Measurements from ENCODE around the gene TRIM2. TPM values are rescaled to one million over a fixed set of nuclear protein-coding genes. Genes with fewer than 3 reads are reported as not detected.

TRIM2 gene
- total RNA-seq, 2 experiments from 2014 or later: 0.13 to 0.18 TPM

DNA sequence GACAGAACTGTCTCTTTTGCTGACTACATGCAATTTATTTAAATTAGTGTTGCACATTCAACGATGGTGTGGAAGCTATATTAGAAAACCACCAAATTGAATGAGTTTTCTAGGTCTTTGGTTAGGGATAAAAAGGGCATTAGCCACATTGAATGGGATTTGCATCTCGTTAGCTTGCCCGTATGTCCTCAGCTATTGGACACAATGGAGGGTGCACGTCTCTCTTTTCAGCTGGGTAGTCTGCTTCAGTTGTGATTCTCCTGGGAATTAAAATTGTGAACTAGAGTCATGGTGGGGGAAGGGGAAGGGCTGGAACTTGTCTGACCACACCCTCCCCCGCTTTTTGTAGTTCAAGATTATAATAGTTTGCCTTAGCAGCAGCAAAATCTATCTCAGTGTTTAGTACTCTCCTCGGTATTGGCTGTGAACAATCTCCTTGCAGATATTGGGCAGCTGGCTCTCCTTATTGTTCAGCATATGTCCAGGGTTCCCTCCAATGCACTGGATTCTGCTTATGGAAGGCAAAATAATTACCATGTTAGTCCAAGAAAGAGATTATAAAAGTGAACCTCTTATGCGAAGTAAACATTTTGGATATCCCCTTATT, 23.3 kb downstream of the TRIM2 start:
- Mint-ChIP-seq H3K4me3 (no peak overlapping the region), H3K36me3 (ENCODE audit: low read depth) (peaks cover 8% of the 10 kb centered on the region), H3K27ac (no peak overlapping the region), H3K4me1 (ENCODE audit: low read depth) (peaks cover 27% of the 10 kb centered on the region), H3K9me3 (ENCODE audit: insufficient read depth) (peaks cover 9% of the 10 kb centered on the region), H3K27me3 (ENCODE audit: low read depth) (peaks cover 40% of the 10 kb centered on the region)
- ATAC-seq (no peak), DNase-seq (no peak)
- CTCF ChIA-PET: interaction anchor here (1.9 kb wide), 1 partner anchor 144 kb away, joined by 4 read pairs; no protein-coding TSS in a partner anchor
- POLR2A ChIA-PET: no interaction called here

- ATAC-seq: no peak
- H3K4me3 Mint-ChIP-seq: no peak overlapping the region
- peaks cover 9% of the 10 kb centered on the region for H3K9me3 Mint-ChIP-seq (ENCODE audit: insufficient read depth)
- H3K4me1 Mint-ChIP-seq (ENCODE audit: low read depth): peaks cover 30% of the 10 kb centered on the region
- H3K27me3 Mint-ChIP-seq (ENCODE audit: low read depth): peaks cover 42% of the 10 kb centered on the region
- ChIA-PET CTCF (no interaction called here), POLR2A (no interaction called here)
- no peak for DNase-seq
- peaks cover 8% of the 10 kb centered on the region for H3K36me3 Mint-ChIP-seq (ENCODE audit: low read depth)
- no peak overlapping the region for H3K27ac Mint-ChIP-seq
Observed at GRCh38 chr4:153228512-153229140, 24.4 kb downstream of the TRIM2 start.

DNA sequence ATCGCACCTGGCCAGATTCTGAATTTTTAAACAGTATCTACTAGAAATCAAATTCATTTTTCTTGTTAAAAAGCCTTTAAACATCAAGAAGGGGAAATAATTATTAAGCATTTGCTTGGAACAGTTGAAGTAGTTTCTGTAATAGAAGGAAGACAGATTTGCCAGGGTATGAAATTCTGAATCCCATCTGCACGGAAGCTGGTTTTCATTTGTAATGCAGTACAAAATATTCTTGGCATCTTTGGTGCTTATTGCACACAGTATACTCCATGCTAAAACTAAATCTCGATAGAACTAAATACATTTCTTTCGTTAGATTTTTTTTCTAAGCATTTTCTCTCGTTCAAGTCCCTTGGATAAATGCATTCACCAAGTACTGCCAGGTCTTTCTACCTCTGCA, 25.3 kb downstream of the TRIM2 start:
- no peak for DNase-seq
- peaks cover 25% of the 10 kb centered on the region for H3K4me1 Mint-ChIP-seq (ENCODE audit: low read depth)
- H3K27me3 Mint-ChIP-seq (ENCODE audit: low read depth): peaks cover 38% of the 10 kb centered on the region
- no peak for ATAC-seq
- H3K9me3 Mint-ChIP-seq (ENCODE audit: insufficient read depth): peaks cover 4% of the 10 kb centered on the region
- H3K27ac Mint-ChIP-seq: no peak overlapping the region
- ChIA-PET CTCF (no interaction called here), POLR2A (no interaction called here)
- H3K4me3 Mint-ChIP-seq: no peak overlapping the region
- peaks cover 3% of the 10 kb centered on the region for H3K36me3 Mint-ChIP-seq (ENCODE audit: low read depth)

DNA sequence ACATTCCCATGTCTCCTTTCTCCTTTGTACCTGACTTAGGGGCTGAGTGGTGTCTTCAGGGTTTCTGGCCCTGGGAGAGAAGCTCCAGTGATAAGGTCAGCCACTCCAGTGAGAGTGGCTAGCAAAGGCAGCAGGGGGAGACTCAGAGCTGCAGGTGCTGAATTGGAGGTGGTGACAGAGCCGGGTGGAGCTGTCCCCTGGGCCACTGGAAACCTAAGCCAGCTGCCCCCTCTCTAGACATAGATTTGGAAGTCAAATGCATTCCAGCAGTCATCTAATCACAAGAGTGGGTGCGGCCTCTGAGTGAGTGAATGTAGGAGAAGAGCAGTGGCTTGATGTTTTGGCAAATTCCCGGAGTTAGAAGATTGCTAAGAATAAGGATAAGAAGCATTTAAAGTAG, 28.5 kb downstream of the TRIM2 start:
- peaks cover 31% of the 10 kb centered on the region for H3K27me3 Mint-ChIP-seq (ENCODE audit: low read depth)
- no peak overlapping the region for H3K27ac Mint-ChIP-seq
- ChIA-PET CTCF (no interaction called here), POLR2A (no interaction called here)
- H3K9me3 Mint-ChIP-seq (ENCODE audit: insufficient read depth): no peaks in the 10 kb centered on the region
- no peaks in the 10 kb centered on the region for H3K36me3 Mint-ChIP-seq (ENCODE audit: low read depth)
- no peak overlapping the region for H3K4me3 Mint-ChIP-seq
- peaks cover 10% of the 10 kb centered on the region for H3K4me1 Mint-ChIP-seq (ENCODE audit: low read depth)
- DNase-seq (no peak), ATAC-seq (peak; percentile 47)

DNA sequence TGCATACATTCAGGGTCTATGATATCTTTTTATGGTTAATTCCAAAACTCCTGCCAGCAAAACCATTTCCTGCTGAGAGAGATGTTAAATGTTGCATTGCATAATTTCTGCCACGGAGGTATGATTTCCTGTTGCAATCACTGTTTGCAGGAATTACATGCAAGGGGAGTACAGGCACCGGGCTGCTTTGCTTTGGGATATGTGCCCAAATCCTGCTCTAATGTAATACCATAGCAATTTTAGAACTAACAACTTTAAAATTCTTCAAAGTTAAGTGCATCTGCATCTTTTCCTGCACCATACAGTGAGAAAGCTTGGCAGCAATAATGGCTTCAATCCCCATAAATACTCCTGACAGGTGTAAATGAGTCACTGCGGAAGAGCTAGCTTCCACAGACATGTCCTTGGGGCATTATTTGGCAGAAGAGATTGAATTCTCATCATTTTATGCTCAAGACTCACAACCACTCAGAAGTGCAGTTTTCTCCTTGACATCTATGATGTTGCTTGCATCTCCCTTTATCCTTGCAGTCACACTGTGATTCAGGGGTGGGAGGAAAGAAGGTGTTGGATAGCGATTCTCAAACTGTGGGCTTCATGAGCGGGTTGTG, 29.6 kb downstream of the TRIM2 start:
- Mint-ChIP-seq H3K27me3 (ENCODE audit: low read depth) (peaks cover 32% of the 10 kb centered on the region), H3K9me3 (ENCODE audit: insufficient read depth) (no peaks in the 10 kb centered on the region), H3K36me3 (ENCODE audit: low read depth) (no peaks in the 10 kb centered on the region), H3K4me3 (no peak overlapping the region), H3K4me1 (ENCODE audit: low read depth) (peaks cover 10% of the 10 kb centered on the region), H3K27ac (no peak overlapping the region)
- ChIA-PET CTCF (no interaction called here), POLR2A (no interaction called here)
- DNase-seq (no peak), ATAC-seq (no peak)

GRCh38 chr4:153234885-153235284, 30.6 kb downstream of the TRIM2 start:
- CTCF ChIA-PET: no interaction called here
- POLR2A ChIA-PET: no interaction called here
- DNase-seq: no peak
- H3K36me3 Mint-ChIP-seq (ENCODE audit: low read depth): no peaks in the 10 kb centered on the region
- peaks cover 31% of the 10 kb centered on the region for H3K27me3 Mint-ChIP-seq (ENCODE audit: low read depth)
- no peak overlapping the region for H3K4me3 Mint-ChIP-seq
- H3K27ac Mint-ChIP-seq: no peak overlapping the region
- peaks cover 10% of the 10 kb centered on the region for H3K4me1 Mint-ChIP-seq (ENCODE audit: low read depth)
- ATAC-seq: no peak
- H3K9me3 Mint-ChIP-seq (ENCODE audit: insufficient read depth): no peaks in the 10 kb centered on the region

GRCh38 chr4:153238135-153238919, 34.1 kb downstream of the TRIM2 start:
- no peak overlapping the region for H3K4me3 Mint-ChIP-seq
- no peaks in the 10 kb centered on the region for H3K36me3 Mint-ChIP-seq (ENCODE audit: low read depth)
- H3K27me3 Mint-ChIP-seq (ENCODE audit: low read depth): peaks cover 19% of the 10 kb centered on the region
- H3K9me3 Mint-ChIP-seq (ENCODE audit: insufficient read depth): no peaks in the 10 kb centered on the region
- no peak for ATAC-seq
- CTCF ChIA-PET: interaction anchor here (0.9 kb wide), 1 partner anchor 14 kb away, joined by 3 read pairs; no protein-coding TSS in a partner anchor
- peaks cover 5% of the 10 kb centered on the region for H3K4me1 Mint-ChIP-seq (ENCODE audit: low read depth)
- DNase-seq: no peak
- H3K27ac Mint-ChIP-seq: no peak overlapping the region
- POLR2A ChIA-PET: no interaction called here

DNA sequence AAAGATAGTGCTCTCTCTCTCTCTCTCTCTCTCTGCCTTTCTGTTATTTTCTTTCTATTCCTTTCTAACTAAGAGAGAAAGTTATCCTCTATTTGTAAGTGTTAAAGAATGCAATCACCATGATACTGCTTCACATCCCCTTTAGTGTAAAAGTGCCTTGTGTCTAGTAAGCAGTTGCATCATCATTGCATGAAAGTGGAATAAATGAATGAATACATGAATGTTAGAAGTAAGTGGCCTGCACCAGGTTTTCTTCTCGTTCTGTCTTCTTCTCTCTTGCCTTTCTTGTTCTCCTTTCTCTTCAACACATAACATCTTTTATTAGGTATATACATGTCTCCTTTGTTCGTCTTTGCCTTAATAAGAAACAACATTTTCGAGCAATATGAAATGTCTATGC, 35.2 kb downstream of the TRIM2 start:
- H3K4me3 Mint-ChIP-seq: no peak overlapping the region
- ATAC-seq: no peak
- no peak for DNase-seq
- ChIA-PET CTCF (no interaction called here), POLR2A (no interaction called here)
- H3K9me3 Mint-ChIP-seq (ENCODE audit: insufficient read depth): no peaks in the 10 kb centered on the region
- peaks cover 14% of the 10 kb centered on the region for H3K27me3 Mint-ChIP-seq (ENCODE audit: low read depth)
- H3K27ac Mint-ChIP-seq: no peak overlapping the region
- H3K36me3 Mint-ChIP-seq (ENCODE audit: low read depth): no peaks in the 10 kb centered on the region
- H3K4me1 Mint-ChIP-seq (ENCODE audit: low read depth): no peaks in the 10 kb centered on the region

- Mint-ChIP-seq H3K4me1 (ENCODE audit: low read depth) (no peaks in the 10 kb centered on the region), H3K9me3 (ENCODE audit: insufficient read depth) (no peaks in the 10 kb centered on the region), H3K27me3 (ENCODE audit: low read depth) (peaks cover 8% of the 10 kb centered on the region), H3K27ac (no peak overlapping the region), H3K4me3 (no peak overlapping the region), H3K36me3 (ENCODE audit: low read depth) (no peaks in the 10 kb centered on the region)
- ChIA-PET POLR2A (no interaction called here), CTCF (no interaction called here)
- ATAC-seq (no peak), DNase-seq (no peak)
Observed at GRCh38 chr4:153241295-153241694, 37.1 kb downstream of the TRIM2 start.

DNA sequence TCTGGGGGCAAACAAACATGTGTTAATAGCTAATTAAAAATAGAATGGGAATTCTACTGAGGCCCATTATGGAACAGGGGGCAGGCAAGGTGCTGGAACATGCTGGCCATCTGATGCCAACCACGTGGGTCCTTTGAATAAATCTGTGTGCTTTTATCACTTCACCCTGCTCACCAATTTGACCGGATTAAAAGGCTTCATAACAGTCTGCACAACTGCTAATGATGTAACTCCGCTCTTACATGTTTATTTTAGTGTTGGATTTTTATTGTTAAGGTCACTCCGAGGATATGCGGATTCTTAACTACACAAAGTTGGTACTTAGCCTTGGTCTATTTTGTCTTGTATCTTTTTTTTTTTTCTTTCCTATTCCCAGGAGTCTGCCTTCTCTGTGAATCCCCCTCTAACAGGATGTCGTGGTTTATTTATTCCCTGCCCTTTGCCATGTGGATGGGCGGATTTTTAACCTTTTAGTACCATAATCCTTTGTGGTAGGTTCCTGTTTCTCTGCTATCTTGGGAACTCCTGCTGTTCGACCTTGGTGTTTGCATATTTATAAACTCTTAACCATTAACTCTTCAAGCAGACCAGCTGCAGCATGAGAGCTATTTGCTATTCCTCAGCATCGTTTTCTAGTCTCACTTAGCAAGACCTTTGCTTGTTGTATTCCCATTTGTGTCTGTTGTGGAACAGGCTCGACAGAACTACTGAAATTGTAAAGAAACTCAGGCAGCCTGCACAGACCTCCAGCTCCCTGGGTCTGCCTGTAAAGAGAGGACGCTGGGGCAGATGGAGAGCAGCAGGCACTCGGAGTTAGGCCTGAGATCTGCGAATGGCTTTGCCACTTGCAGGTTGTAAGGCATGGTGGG, 38.0 kb downstream of the TRIM2 start:
- ChIA-PET POLR2A (no interaction called here), CTCF (interaction anchor here (0.6 kb wide), 1 partner anchor 159 kb away, joined by 3 read pairs; no protein-coding TSS in a partner anchor)
- no peaks in the 10 kb centered on the region for H3K4me1 Mint-ChIP-seq (ENCODE audit: low read depth)
- ATAC-seq: no peak
- no peak for DNase-seq
- H3K9me3 Mint-ChIP-seq (ENCODE audit: insufficient read depth): no peaks in the 10 kb centered on the region
- H3K27me3 Mint-ChIP-seq (ENCODE audit: low read depth): peaks cover 9% of the 10 kb centered on the region
- H3K4me3 Mint-ChIP-seq: no peak overlapping the region
- H3K36me3 Mint-ChIP-seq (ENCODE audit: low read depth): no peaks in the 10 kb centered on the region
- H3K27ac Mint-ChIP-seq: no peak overlapping the region

DNA sequence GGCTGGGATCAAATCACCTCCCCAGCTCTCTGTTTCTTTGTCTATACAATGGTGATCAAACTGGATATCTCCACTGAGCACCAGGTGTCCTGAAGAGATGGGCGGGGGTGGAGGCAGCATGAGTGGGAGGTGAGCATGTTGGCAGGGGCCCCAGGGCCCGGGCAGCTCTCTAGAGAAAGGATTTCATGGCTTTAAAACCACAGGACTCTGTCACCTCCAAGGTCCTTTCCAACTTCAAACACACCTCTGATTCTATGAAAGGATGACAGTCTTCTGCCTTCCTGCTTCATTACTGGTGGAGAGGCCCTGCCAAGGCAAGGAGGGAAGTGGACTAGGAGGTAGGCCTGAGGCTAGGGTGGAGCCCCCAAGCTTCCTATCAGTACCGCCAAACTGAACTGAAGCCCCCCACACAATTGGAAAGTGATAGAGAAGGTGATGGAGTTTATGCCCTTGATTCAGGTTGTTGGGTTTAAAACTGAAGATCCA, 38.6 kb downstream of the TRIM2 start:
- POLR2A ChIA-PET: no interaction called here
- Mint-ChIP-seq H3K27ac (no peak overlapping the region), H3K27me3 (ENCODE audit: low read depth) (peaks cover 10% of the 10 kb centered on the region), H3K4me1 (ENCODE audit: low read depth) (no peaks in the 10 kb centered on the region), H3K4me3 (no peak overlapping the region), H3K9me3 (ENCODE audit: insufficient read depth) (no peaks in the 10 kb centered on the region), H3K36me3 (ENCODE audit: low read depth) (no peaks in the 10 kb centered on the region)
- CTCF ChIA-PET: interaction anchor here (0.6 kb wide), 1 partner anchor 160 kb away, joined by 3 read pairs; no protein-coding TSS in a partner anchor
- DNase-seq: peak; percentile 18
- ATAC-seq: no peak

Measured in activated CD8-positive, alpha-beta T cell treated with anti-CD3 and anti-CD28 coated beads, Interleukin-2, amount 10 ng/mL, durations not matched to agents 7 days and 5 days (primary cell).